Esophagus squamous epithelium (tissue), 4 donors: ENCODE results near the gene AGFG2.

Experiments used
- POLR2A ChIP-seq, 4 donors: fragments of 450-650 bp; IDR thresholded peaks; one replicate each; pipeline ENCODE4 v1.6.1; 2017; ENCODE audit warnings: antibody characterized with exemption in 4 of 4, mild to moderate bottlenecking in 4 of 4, moderate library complexity in 3 of 4
- TF ChIP-seq, protein P1 (sequence below), 6 experiments: fragments of 450-650 bp in 4 of 6; fragments of 200-600 bp in 2 of 6; sonication (generic) in 2 of 6; IDR thresholded peaks; one replicate each; pipeline ENCODE4 v1.5.1; 2016 to 2019; ENCODE audit warnings: antibody characterized with exemption in 6 of 6, mild to moderate bottlenecking in 4 of 6, moderate library complexity in 4 of 6

DNA sequence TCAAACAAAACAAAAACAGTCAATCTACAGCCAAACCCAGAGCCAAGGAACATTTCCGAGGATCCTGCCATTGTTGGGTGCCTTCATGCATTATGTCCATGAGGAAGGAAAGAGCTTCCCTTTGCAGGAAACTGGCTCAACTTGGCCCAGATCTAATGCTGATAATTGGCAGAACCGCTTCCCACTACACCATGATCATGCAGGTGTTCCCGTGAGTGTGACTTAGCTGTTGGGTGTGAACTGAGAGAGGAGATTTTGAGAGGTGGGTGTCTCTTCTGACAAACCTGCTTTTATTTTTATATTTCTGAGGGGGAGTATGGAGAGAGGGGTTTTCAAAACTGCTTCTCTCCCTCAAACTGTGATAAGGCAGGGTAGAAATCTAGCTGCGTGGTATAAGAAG is 20.1 kb downstream of the AGFG2 start:
- TF ChIP-seq, protein P1, sequence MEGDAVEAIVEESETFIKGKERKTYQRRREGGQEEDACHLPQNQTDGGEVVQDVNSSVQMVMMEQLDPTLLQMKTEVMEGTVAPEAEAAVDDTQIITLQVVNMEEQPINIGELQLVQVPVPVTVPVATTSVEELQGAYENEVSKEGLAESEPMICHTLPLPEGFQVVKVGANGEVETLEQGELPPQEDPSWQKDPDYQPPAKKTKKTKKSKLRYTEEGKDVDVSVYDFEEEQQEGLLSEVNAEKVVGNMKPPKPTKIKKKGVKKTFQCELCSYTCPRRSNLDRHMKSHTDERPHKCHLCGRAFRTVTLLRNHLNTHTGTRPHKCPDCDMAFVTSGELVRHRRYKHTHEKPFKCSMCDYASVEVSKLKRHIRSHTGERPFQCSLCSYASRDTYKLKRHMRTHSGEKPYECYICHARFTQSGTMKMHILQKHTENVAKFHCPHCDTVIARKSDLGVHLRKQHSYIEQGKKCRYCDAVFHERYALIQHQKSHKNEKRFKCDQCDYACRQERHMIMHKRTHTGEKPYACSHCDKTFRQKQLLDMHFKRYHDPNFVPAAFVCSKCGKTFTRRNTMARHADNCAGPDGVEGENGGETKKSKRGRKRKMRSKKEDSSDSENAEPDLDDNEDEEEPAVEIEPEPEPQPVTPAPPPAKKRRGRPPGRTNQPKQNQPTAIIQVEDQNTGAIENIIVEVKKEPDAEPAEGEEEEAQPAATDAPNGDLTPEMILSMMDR (IDR thresholded peaks at IDR 0.05) = no peak
- no peak for TF ChIP-seq POLR2A (IDR thresholded peaks at IDR 0.05)
